Fibroblast of skin of right biceps (primary cell): ENCODE data around the gene OR4M1.
"Not testable (repeated sequence)": the region's sequence is repeated elsewhere in the genome, so short reads cannot be mapped to it uniquely, and the experiment has no call there.

Source experiments
- DNase-seq: peaks from one replicate; pipeline ENCODE4 v3.0.0-alpha.2; 2013

The OR4M1 gene, protein sequence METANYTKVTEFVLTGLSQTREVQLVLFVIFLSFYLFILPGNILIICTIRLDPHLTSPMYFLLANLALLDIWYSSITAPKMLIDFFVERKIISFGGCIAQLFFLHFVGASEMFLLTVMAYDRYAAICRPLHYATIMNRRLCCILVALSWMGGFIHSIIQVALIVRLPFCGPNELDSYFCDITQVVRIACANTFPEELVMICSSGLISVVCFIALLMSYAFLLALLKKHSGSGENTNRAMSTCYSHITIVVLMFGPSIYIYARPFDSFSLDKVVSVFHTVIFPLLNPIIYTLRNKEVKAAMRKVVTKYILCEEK

GRCh38 chr14:19773204-19773603, at the start of gene OR4M1:
TSS of gene OR4M1 (plus strand) at chr14:19773504. CDS start at chr14:19780323, 6,819 bp downstream.
- not testable (repeated sequence) for DNase-seq

DNA sequence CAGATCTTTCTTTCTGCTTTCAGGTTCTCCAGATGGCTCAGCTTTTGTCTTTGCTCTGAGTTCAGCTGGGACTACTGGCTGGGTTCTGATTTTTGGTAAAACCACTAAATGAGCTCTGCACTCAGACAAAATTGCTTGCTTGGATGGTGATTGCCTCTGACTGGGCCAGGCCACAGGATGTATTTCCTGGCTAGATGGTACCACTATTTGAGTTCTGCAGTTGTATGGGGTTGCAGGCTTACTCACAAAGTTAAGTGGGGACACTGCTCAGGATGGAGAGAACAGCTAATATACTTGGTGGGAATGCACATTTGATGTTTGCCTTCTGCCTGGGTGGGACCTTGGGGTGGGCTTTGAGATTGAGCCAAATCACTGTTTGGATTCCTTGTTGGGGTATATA, 43.9 kb upstream of the OR4M1 start:
- no peak for DNase-seq

DNA sequence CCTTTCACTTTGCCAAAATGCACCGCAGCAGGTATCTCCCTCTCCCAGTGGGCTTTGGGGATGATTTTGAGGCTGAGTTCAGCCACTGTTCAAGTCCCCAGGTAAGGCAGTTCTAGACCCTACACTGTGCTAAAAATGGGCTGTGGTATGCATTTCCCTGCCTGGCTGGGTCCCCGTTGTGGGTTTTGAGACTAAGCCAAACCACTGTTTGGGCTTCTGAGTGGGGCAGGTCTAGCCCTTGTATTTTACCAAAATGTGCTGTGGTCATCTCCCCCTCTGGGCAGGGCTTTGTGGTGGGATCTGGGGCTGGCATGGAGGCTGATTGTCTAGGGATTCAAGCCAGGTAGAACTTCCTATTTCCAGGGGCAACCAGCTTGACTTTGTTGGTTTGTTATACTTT, 43.5 kb upstream of the OR4M1 start:
- DNase-seq: no peak

GRCh38 chr14:19733893-19734292, 39.4 kb upstream of the OR4M1 start:
- DNase-seq: not testable (repeated sequence)

DNA sequence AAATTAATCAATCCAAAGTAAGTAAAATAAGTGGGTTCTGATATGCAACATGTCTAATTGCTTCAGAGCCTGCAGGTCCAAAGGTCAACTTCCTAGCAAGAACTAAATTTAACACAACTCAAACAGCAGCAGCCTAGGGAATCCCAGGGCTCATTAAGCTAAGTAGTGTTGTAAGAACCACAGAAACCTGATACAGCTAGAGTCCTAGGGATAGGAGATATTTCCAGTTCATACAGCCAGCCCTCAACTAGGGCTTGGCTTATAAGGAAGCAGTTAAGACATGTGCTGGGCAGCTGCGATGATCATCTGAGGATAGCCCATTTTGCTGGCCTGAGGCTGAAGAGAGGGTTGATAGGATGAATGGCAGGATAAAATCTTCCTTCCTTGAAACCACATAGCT, 30.0 kb upstream of the OR4M1 start, which contains the start of gene OR4Q3:
TSS of gene OR4Q3 (plus strand) at position 316 of the 400 bp plus-strand sequence.
- DNase-seq: no peak

DNA sequence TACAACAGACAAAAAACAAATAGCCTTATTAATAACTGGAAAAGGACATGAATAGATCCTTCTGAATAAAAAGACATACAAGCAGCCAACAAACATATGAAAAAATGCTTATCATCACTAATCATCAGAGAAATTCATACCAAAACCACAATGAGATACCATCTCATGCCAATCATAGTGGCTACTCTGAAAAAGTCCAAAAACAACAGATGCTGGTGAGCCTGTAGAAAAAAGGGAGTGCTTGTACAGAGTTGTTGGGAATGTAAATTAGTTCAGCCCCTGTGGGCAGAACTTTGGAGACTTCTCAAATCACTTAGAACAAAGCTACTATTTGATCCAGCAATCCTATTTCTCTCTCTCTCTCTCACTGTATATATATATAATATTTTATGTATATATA, 21.0 kb upstream of the OR4M1 start:
- DNase-seq: not testable (repeated sequence)

GRCh38 chr14:19754172-19754571, 19.1 kb upstream of the OR4M1 start:
- DNase-seq: no peak

DNA sequence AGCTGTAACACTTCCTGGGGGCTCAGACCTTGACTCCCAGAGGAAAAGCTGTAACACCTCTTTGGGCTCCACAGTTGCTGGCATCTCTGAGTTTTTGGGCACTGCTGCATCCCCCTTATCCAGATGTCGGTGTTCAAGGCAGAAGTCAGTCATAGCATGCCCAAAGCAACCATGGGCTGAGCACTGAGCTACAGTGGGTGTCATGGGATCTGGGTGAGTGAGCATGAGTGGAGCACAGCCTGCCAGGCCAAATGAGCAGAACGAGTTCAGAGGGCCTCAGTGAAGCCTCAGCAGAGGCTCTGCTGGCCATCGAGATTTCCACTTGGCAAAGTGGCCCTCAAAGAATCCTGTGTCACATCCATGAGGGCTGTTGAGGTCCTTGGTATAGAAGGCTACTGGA, 1.8 kb upstream of the OR4M1 start:
- DNase-seq: not testable (repeated sequence)

- DNase-seq: no peak
Measured at GRCh38 chr14:19771895-19772430, 1.3 kb upstream of the OR4M1 start.

GRCh38 chr14:19772454-19772853, 850 bp upstream of the OR4M1 start:
- not testable (repeated sequence) for DNase-seq

- DNase-seq: no peak
Measured at GRCh38 chr14:19775587-19775986, 2.3 kb downstream of the OR4M1 start.

DNA sequence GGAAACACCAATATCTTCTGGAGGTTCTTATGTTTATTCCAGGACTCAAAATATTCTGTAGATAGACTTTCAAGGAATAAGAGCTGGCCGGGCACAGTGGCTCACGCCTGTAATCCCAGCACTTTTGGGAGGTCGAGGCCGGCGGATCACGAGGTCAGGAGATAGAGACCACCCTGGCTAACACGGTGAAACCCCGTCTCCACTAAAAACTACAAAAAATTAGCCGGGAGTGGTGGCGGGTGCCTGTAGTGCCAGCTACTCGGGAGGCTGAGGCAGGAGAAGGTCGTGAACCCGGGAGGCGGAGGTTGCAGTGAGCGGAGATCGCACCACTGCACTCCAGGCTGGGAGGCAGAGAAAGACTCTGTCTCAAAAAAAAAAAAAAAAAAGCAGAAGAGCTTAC, 12.5 kb downstream of the OR4M1 start:
- not testable (repeated sequence) for DNase-seq

GRCh38 chr14:19787318-19787717, 14.0 kb downstream of the OR4M1 start:
- DNase-seq: not testable (repeated sequence)

GRCh38 chr14:19788150-19788549, 14.8 kb downstream of the OR4M1 start:
- not testable (repeated sequence) for DNase-seq

DNA sequence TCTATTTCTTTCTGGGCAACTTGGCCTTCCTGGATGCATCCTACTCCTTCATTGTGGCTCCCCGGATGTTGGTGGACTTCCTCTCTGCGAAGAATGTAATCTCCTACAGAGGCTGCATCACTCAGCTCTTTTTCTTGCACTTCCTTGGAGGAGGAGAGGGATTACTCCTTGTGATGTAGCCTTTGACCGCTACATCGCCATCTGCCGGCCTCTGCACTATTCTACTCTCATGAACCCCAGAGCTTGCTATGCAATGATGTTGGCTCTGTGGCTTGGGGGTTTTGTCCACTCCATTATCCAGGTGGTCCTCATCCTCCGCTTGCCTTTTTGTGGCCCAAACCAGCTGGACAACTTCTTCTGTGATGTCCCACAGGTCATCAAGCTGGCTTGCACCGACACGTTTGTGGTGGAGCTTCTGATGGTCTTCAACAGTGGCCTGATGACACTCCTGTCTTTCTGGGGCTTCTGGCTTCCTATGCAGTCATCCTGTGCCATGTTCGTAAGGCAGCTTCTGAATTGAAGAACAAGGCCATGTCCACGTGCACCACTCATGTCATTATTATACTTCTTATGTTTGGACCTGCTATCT, 23.3 kb downstream of the OR4M1 start:
- not testable (repeated sequence) for DNase-seq

DNA sequence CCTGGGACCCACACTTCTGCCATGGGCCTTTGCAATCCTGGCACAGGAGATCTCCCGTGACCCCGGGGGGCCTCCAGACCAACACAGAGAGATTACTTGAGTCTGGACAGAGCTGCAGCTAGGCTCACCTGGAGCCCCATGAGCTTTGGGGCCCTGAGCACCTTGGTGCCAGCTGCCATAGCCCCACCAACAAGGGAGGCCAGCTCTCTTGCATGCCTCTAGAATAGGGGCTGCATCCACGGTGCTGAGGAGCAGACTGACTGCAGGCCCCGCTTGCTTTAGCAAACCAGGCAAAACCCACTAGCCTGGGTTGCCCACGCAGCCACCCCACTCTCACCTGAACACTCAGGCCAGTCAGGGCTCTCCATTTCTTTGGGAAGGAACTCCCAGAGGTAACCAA, 26.6 kb downstream of the OR4M1 start:
- no peak for DNase-seq

DNA sequence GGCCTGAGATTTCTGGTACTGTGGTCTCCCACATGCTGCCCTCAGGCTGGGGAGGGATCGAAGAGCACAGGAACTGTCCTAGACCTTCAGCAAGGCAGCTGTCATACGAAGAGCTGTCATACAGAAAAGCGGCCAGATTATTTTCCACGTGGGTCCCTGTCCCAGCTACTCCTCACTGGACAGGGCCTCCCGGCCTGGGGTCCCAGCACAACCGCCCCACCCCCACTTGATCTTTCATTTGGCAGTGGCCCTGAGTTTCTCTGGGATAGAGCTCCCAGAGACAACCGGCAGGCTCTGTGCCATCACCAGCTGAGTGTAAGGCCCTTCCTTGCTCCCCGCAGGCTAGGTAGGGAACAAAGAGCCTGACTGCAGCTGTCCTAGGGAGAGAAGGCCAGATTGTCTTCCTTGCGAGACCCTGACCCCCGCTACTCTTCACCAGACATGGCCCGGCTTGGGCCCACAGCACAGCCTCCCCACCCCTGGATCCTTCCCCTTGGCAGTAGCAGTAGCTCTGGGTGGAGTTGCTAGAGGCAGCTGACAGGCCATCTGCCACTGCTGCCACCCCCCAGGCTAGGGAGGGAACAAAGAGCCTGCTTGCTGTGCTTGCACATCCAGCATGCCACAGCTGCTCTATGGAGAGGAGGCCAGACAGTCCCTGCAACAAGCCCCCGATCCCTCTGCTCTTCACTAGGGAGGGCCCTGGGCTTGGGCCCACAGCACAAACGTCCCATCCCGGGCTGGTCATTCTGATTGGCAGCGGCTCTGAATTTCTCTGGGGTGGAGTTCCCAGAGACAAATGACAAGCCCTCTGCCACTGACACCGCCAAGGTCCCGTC, 27.2 kb downstream of the OR4M1 start:
- DNase-seq: no peak

- no peak for DNase-seq
Measured at GRCh38 chr14:19801118-19801464, 27.8 kb downstream of the OR4M1 start.

DNA sequence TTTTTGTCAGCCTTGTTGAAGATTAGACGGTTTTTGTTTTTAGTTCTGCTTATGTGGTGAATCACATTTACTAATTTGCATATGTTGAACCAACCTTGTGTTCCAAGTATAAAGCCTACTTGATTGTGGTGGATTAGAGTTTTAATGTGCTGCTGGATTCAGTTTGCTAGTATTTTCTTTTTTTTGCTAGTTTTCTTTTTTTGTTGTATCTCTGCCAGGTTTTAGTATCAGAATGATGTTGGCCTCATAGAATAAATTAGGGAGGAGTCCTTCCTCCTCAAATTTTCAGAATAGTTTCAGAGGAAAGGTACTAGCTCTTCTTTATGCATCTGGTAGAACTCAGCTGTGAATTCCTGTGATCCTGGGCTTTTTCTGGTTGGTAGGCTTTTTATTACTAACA, 30.2 kb downstream of the OR4M1 start, which contains the start of gene OR4N2:
TSS of gene OR4N2 (plus strand) at position 301 of the 400 bp plus-strand sequence. CDS start 23,679 bp downstream, outside the sequence.
- DNase-seq: not testable (repeated sequence)

DNA sequence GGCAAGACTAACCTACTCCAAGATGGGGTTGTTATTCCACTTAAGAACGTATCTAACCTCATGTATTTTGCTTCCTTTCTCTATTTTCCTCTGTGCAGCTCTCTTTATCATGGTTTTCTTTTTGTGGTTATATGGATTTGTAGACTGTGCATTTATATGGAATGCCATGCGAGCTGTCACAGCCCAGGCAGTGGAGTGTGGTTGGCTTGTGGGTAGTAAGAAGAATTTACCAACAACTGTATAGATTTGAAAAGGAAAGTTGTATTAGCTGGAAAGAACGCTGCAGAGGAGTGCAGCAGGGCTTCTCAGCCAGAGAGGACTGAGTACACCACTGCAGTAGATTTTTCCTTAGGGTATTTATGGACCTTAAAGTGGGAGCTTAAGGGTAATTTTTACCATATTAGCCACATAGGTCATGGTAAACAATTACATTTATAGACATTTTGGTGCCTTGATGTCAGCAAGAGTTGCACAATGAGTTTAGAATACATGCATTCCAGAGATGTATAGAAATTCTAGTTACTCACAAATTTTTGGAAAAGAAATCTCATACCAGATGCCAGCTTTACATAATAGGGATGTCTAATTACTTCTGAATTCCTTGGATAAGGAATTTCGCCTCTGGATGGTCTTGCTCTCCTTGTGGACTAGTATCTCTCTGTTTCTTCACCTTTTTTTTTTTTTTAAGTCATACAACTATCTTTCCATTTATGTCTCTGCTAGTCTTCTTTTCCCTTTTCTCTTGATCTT, 40.0 kb downstream of the OR4M1 start:
- not testable (repeated sequence) for DNase-seq

DNA sequence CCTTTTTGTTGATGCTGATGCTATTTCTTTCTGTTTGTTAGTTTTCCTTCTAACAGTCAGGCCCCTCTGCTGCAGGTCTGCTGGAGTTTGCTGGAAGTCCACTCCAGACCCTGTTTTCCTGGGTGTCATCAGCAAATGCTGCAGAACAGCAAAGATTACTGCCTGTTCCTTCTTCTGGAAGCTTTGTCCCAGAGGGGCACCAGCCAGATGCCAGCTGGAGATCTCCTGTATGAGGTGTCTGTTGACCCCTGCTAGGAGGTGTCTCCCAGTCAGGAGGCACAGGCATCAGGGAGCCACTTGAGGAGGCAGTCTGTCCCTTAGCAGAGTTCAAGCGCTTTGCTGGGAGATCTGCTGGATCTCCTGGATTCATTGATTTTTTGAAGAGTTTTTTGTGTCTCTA, 46.6 kb downstream of the OR4M1 start:
- not testable (repeated sequence) for DNase-seq

GRCh38 chr14:19821016-19821415, 47.7 kb downstream of the OR4M1 start:
- not testable (repeated sequence) for DNase-seq
